GM18909 (cell line): ENCODE results near the gene ARHGEF6.
"Not testable (repeated sequence)": the region's sequence is repeated elsewhere in the genome, so short reads cannot be mapped to it uniquely, and the experiment has no call there.

ENCODE experiments used
- ATAC-seq: cut with Tn5 transposase; IDR thresholded peaks from one replicate; pipeline ENCODE4 v1.9.1; 2021; ENCODE audit warnings: mild to moderate bottlenecking; ENCODE audit not compliant: unreplicated experiment, poor library complexity

Gene ARHGEF6

DNA sequence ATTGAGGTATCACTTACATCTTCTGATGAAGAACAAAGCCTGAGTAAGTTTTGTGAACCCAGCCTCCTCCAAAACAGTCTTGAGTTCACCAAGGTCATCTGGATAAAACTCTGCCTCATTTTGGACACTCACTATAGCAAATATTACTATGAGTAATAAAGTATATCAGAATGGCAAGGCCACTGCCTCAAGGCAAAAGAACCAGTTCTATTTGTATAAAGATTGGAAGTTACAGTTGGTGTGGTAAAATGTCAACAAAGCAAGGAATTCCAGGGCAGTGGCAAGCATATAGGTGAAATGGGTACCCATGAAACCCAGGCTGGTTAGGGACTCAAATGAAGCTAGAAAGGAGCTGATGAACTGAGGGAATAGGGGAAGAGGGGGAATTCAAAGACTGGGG is 2.4 kb upstream of the ARHGEF6 start:
- no peak for ATAC-seq

DNA sequence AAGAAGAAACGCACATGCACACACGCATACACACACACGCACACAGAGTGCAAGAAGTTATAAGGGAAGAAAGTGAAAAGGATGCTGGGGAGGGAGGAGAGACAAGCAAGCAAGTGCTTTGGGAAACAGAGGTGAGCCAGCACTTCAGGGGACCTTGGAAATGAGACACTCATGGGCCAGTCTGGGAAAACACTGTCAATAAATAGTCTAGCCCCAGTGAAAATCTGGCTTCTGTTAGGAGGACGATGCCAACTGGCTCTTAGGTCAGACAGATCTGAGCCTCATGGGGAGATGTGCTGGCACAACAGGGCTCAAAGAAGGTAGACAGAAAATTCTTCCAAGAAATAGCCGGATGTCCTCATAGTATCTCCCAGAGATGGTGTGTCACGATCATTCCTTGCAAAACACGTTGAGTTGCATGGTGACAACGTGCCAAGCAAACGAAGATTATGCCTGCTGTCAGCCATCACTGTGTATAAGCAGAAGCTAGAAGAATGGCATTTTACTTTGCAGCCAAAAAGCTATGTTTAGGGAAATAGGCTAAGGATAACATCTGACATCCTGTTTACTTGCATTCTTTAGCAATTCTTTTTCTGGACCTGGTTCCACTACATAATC is 557 bp upstream of the ARHGEF6 start:
- no peak for ATAC-seq

DNA sequence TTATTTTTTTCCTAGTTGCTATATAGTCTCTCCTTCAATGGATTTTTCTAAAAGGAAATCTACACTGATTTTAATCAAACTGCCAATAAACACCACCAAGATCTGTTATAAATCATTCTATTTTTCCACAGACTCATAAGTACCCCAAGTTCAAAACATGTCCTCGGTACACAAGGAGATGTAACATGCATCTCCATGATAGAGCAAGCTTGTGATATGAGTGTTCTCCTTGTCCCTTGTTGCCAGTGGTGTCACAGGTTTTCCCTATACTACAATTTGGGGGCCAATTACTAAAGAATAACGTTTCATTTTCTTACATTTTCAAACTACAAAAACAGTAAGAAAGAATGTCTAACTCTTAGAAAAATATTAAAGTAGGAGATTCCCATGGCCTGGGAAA is 491 bp downstream of the ARHGEF6 start:
- no peak for ATAC-seq

DNA sequence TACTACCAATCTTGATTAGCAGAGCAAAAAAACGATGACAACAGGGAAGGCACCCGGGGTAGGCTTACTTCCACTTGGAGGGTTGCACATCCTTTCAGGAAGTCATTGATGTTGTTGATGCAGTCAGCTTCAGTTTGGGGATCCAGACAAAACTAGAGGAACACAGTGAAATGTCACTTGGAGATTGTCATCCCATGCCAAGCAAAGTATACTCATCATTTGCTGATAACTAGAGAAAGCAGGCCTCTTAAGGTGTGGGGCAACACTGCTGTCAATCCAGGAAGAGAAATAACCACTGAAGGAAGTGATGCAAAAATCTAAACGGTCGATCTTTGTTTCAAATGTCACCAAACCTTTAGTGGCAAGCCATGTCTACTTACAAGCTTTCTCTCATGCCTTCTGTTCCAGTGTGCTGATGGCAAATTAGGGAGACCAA is 1.4 kb downstream of the ARHGEF6 start:
- ATAC-seq: no peak

DNA sequence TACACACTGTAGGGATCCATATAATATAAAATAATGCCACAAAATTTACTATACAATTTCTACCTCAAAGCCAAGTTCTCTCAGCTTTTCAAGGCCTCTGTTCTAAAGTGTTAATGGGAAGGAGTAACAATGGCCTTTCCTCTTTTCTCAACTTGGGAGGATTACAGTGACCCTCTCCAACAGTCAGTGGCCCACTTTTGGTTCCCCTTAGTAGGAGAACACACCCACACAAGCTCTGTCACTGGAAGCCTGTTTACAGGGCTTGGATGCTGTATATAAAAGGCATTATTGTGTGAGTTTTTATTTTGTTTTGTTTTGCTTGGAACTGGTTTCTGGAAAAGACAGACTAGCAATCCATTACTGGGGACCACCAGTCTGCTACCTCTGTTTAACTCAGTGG is 1.8 kb downstream of the ARHGEF6 start:
- no peak for ATAC-seq

DNA sequence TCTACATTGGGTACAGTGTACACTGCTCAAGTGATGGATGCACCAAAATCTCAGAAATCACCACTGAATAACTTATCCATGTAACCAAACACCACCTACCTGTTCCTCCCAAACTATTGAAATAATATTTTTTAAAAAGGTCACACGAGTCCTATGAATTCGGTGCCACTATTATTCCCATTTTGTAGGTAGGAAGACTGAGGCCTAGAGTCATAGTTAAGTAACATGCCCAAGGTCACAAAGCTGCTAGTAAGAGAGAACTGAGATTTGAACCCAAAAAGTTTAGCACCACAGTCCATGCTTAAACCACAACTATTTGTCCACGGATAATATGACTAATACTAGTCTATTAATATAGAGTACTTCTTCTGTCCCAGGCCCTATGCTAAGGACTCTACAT is 2.7 kb downstream of the ARHGEF6 start:
- ATAC-seq: no peak

DNA sequence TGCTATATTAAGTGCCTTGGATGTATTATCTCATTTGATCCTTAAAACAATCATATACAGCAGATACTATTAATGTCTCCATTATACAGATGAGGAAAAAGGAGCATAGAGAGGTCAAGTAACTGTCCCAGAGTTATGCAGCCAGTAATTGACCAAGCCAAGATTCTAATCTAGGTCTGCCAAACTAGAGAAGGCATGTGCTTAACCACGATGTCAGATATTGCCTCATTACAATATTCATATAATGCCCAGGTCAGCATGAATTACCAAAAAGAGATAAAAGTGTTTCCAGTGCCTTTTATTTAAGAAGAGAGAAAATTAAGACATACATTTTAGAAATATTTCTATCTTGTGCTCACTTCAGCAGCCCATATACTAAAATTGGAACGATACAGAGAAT is 7.1 kb downstream of the ARHGEF6 start:
- no peak for ATAC-seq

DNA sequence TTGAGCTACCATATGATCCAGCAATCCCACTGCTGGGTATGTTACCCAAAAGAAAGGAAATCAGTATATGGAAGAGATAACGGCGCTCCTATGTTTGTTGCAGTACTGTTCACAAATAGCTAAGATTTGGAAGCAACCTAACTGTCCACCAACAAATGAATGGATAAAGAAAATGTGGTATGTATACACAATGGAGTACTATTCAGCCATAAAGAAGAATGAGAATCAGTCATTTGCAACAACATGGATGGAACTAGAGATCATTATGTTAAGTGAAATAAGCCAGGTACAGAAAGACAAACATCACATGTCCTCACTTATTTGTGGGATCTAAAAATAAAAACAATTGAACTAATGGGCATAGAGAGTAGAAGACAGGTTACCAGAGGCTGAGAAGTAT is 8.9 kb downstream of the ARHGEF6 start:
- ATAC-seq: not testable (repeated sequence)

DNA sequence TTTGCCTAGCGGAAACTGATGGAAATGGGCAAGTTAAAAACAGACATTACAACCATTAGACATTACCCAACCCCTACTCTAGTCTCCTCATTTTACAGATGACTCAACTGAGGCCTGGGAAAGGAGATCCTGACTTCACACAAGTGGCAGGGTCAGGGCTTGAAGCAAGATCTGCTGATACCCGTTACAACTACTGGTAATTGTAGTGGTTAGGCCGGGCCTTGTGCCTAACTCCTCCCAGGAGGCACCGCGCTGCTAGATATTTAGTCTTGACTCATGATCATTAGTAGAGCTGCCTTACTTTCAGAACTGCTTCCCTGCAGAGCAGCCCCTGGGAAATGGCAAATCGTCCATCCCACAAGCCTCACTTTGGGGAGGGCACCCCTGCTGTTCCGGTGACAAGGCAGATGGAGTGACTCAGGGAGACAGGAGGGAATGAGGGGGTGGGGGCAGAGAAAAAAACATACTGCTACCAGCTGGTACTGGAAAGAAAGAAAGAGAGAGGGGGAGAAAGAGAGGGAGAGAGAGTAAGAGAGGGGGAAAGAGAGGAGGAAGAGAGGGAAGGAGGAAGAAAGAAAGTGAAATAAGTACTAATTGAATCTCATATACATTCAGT is 12.2 kb downstream of the ARHGEF6 start:
- peak; percentile 40 for ATAC-seq

DNA sequence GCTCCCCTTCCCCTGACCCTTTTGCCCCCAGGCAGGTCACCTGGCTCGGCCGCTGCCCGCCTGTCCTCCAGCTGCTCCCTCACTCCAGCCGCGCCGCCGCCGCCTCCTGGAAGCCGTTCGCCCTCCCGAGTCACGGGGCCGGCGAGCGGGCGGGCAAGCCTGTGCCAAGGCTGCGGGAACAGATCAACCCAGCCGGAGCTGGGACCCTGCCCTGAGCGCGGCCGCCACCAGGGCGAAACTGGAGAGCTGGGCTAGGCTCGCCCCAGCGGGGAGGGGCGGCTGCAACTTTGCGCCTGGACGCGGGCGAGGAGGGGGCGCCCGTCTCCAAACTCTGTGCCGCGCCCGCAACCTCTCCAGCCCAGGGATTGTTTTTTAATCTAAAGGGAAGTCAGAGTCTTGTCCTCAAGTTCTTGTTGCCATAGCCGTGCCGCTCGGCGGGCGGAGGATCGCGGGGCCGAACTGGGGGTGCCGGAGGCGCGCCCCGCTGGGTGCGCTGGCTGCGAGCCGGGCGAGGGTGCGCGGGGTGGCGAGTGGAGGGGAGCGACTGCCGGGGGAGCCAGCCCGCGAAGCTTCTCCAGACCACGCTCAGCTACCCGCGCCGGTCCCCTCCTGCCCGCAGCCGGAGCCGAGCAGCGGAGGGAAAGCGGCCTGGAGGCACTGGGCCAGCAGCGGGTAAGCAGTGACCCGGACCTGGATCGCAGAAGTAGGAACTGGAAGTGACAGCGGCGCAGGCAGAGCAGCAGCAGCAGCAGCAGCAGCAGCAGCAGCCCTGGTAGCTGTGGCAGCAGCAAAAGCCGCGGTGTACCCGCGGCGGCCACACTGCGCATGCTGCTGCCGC is 13.4 kb downstream of the ARHGEF6 start:
- ATAC-seq: peak; percentile 76

DNA sequence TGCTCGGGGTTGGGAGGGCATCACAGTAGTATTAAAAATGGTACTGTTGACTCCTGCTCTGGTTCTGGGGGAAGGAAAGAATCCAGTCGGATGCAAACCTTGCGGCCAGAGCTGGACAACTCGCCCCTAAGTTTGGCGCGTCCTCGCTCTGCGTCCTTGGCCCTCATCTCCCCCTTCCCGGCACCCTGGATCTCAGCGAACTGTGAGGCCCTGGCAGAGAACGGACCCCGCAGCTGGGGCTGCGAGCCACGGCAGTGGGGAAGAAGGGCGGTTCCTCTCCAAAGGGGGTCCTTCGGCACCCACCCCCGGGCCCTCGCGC is 14.0 kb downstream of the ARHGEF6 start:
- no peak for ATAC-seq

DNA sequence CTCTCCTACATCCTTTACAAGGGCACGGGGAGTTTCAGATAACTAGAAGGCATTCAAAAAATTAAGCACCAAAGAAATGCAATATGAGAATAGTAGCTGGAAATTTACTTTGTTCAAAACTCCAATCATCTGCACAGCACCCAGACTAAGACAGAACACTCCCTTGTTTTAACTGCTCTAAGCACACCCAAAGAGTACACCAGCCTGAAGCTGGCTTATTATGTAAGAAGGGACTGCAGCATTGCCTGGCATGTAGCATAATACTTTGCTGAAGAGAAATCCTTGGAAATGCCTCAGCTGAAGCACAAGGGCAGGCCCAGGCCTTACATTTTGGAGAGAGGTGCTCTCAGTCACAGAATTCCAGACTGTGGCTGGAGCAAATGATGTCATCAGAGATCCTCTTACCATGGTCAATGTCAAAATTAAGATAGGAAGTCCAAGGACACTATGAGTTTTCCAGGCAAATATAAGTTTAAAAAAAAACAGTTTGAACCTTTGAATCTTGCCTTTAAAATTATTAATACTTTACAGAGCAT is 14.8 kb downstream of the ARHGEF6 start:
- no peak for ATAC-seq

DNA sequence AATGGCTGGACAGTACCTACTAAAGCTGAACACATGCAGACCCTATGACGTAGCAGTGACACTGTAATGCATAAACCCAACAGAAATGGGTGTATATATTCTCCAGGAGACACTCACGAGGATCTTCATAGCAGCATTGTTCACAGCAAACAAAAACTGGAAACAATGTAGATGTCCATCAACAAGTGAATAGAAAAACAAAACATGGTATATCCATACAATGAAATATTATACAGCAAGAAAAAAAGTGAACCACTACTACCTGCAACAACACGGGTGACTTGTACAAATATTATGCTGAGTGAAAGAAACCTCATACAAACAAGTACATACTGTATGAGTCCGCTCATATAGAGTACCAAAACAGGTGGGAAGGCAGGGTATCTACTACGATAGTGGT is 16.5 kb downstream of the ARHGEF6 start:
- no peak for ATAC-seq

DNA sequence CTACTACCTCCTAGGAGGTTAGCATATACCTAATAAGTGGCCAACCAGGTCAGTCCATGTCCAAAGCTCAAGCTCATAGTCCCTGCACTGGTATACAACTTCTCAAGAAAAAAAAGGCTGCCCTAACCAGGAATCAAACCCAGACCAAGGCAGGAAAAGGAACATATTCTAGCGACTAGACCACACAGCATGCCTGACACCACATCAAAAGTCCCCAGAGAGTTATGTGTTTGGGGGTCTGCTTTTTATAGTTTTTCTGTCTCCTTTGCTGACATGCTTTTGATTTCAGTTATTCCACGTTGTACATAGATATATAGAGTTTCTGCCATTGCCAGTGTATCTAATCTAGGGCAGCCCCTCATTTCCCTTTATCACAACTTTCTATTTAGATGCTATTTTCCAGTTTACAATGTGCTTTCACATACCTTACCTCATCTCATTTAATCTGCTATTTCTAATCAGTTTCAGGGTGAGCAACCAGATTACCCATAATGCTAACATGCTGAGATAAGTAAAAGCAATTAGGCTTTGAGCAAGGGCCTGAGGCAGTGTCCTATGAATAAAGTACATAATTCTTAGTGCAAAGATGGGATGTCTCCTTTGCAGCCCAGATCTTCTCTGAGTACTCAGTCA is 17.8 kb downstream of the ARHGEF6 start:
- no peak for ATAC-seq

DNA sequence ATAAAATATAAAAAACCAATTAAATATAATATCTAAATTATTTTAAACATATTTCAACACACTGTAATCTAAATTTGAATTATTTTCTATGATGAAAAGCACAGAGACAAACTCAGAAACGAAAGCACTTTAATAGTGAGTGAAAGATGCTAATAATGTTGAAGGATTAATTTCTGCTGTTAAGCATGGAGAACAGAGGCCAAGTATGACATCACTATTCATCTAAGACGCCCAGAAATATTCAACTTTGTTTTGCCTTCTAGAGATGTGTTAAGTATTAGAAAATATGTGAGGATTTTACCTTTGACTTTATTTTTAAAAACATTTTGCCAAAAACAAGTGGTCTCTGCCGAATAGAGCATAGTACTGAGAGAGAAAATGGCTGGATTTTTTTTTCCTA is 19.3 kb downstream of the ARHGEF6 start:
- no peak for ATAC-seq

DNA sequence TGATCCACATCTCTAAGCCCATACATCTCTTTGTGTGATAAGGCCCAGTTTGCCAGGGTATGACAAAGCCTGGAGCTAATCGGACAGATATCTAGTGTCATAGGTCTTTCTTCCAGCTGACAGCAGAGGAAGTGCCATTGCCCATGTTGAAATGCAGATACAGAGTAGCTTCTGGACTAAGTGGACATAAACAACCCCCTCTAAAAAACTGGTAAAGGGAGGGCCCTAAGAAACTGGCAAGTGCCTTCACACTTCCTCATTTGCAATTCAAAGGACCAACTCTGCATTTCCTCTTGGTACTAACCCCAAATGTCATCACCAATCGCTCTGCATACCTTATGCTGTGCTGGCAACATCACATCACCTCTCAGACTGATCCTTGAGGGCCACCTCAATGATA is 20.8 kb downstream of the ARHGEF6 start:
- peak; percentile 90 for ATAC-seq

DNA sequence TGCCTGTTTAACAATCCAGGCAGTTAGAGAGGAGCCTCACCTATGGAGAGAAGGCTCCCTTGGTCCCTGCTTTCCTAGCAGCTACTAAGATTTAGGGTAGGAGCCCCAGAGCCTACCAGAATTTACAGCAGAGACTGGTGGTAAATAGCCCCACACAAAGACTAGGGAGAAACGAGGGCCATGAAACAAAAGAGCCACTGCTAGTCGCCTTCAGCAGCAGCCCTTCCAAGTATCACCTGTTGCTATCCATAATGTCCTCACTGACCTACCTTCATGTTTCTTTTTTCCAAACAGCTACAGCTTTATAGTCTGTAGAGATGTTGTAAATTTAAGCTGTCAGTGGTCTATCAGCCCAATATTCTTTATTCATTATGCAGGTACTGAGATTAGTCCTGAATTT is 25.3 kb downstream of the ARHGEF6 start:
- ATAC-seq: no peak

DNA sequence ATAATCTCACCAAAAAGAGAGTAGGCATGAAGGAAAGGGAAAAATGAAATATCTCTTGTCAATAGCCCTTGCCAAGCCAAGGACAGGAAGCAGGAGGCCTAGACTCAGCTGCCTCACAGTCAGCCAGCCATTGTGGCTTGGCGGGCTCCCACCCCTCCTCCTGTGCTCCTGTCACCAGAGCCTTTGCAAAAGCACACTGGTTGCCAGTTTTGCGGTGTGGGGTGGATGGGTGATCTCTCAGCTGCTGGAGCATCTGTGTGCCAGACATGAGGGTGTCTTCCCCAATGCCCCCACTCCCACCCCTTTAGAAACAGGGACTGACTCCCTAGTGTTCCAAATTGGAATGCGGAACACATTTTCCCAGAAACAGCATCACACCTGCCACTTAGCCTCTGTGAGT is 26.1 kb downstream of the ARHGEF6 start:
- no peak for ATAC-seq

DNA sequence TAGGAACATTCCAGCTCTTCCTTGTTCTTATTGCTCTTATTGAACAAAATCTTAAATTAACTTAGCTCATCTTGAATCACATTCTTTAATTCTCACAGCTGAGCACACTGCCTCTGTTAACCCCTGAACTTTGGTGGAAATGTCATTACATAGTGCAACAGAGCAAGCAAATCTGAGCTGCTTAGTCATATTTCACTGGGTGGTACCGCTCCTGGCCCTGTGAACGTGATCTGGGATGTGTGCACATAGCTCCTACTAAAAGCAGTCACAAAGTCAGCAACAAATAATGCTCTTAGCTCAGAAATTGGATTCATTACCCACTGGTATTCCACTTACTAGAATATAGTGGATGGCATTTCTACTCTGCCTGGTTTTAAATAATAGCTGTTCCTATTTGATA is 27.9 kb downstream of the ARHGEF6 start:
- no peak for ATAC-seq

DNA sequence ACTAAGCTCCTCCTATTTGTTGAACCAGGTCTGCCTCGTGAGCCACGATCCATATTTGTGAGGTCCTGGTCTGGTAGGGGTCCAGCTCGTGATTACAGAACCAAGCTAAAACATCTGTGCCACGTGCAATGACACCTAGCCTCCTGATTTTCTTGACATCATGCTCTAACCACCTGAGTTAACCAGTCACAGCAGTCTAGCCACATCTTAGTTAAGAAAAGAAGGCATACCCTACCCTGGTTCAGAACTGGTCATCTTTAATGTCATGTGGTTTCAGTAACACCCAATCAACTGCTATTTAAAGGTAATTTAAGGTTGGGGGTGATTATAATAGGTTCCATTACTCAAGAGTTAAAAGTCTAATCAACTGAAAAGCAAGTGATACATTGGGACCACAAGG is 28.4 kb downstream of the ARHGEF6 start:
- no peak for ATAC-seq

DNA sequence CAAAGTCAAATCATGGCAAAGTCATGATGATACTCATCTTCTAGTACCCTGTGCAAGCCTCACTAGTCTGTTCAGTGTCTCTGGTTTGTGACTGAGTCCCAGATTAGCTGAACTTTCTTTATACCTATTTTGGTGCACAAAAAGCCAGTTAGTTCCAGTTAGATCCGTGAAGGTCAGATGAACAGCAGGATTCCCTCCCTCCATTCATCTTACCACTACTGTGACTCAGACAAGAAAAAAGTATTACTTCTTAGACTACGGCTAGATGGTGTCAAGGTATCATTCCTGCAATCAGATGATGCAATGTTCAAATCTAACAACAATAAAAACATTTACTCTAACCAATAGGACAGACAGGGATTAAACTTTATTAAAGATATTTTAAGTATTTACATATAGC is 30.4 kb downstream of the ARHGEF6 start:
- no peak for ATAC-seq
